Neuronal stem cell (in vitro differentiated cells): ENCODE measurements around the gene PLD6.
"Not testable (repeated sequence)": the region's sequence is repeated elsewhere in the genome, so short reads cannot be mapped to it uniquely, and the experiment has no call there.

Experiments
- DNase-seq: peaks from one replicate; pipeline ENCODE4 v3.0.0-alpha.2; 2013; ENCODE audit warnings: low spot score
- H2AFZ ChIP-seq: one replicate; pipeline ENCODE4 v1.6.1; 2013; ENCODE audit warnings: mild to moderate bottlenecking, low read length, inconsistent platforms
- H2AK5ac ChIP-seq: 2 replicates; pipeline ENCODE4 v1.6.1; 2013; ENCODE audit warnings: low read depth, mild to moderate bottlenecking, inconsistent platforms, low read length, moderate library complexity, mixed read lengths
- H2BK120ac ChIP-seq: 2 replicates; pipeline ENCODE4 v1.6.1; 2013; ENCODE audit warnings: low read depth, mild to moderate bottlenecking, inconsistent platforms, low read length, moderate library complexity, mixed read lengths
- H2BK12ac ChIP-seq: one replicate; pipeline ENCODE4 v1.6.1; 2013; ENCODE audit warnings: low read length, inconsistent platforms
- H2BK15ac ChIP-seq: 2 replicates; pipeline ENCODE4 v1.6.1; 2013; ENCODE audit warnings: mild to moderate bottlenecking, low read length, inconsistent platforms, mixed read lengths
- H2BK5ac ChIP-seq: one replicate; pipeline ENCODE4 v1.6.1; 2013; ENCODE audit warnings: inconsistent platforms, mild to moderate bottlenecking, low read length, moderate library complexity
- H3K14ac ChIP-seq: one replicate; pipeline ENCODE4 v1.6.1; 2013; ENCODE audit warnings: low read length, inconsistent platforms
- H3K18ac ChIP-seq: 2 replicates; pipeline ENCODE4 v1.6.1; 2013; ENCODE audit warnings: low read length, inconsistent platforms
- H3K23ac ChIP-seq: 2 replicates; pipeline ENCODE4 v1.6.1; 2013; ENCODE audit warnings: low read depth, mild to moderate bottlenecking, mixed read lengths, low read length, inconsistent platforms; ENCODE audit not compliant: poor library complexity
- H3K27ac ChIP-seq: replicated peaks from 3 replicates; pipeline ENCODE4 v1.5.1; 2013; ENCODE audit warnings: low read length, inconsistent platforms
- H3K27me3 ChIP-seq, 3 experiments: 2 replicates each; pipeline ENCODE4 v1.6.1; 2013; ENCODE audit warnings: low read length in 3 of 3, mild to moderate bottlenecking in 2 of 3, inconsistent platforms in 1 of 3, low read depth in 1 of 3, mixed read lengths in 1 of 3, moderate library complexity in 1 of 3; ENCODE audit not compliant: control insufficient read depth in 3 of 3, insufficient read depth in 3 of 3
- H3K36me3 ChIP-seq, 2 donors: replicated peaks in 1 of 2; 2 replicates each; pipeline ENCODE4 v1.6.1; 2013; ENCODE audit warnings: low read length in 2 of 2; ENCODE audit not compliant: control insufficient read depth in 2 of 2, insufficient read depth in 2 of 2
- H3K4ac ChIP-seq: 2 replicates; pipeline ENCODE4 v1.6.1; 2013; ENCODE audit warnings: inconsistent platforms, mild to moderate bottlenecking, low read length, moderate library complexity
- H3K4me1 ChIP-seq, 2 donors: 1 replicate in 1 of 2; 2 replicates in 1 of 2; pipeline ENCODE4 v1.6.1; 2013; ENCODE audit warnings: low read length in 2 of 2, low read depth in 1 of 2; ENCODE audit not compliant: control insufficient read depth in 2 of 2, insufficient read depth in 1 of 2
- H3K4me2 ChIP-seq: one replicate; pipeline ENCODE4 v1.6.1; 2013; ENCODE audit warnings: mild to moderate bottlenecking, low read length, inconsistent platforms; ENCODE audit not compliant: insufficient read depth, poor library complexity, severe bottlenecking
- H3K4me3 ChIP-seq, 2 donors: 2 replicates each; pipeline ENCODE4 v1.5.1; 2013; ENCODE audit warnings: low read length in 2 of 2, mild to moderate bottlenecking in 2 of 2, inconsistent platforms in 1 of 2, moderate library complexity in 1 of 2
- H3K79me1 ChIP-seq: one replicate; pipeline ENCODE4 v1.6.1; 2013; ENCODE audit warnings: low read depth, mild to moderate bottlenecking, inconsistent platforms, low read length, moderate library complexity
- H3K9ac ChIP-seq: one replicate; pipeline ENCODE4 v1.6.1; 2013; ENCODE audit warnings: mild to moderate bottlenecking, low read depth, low read length, inconsistent platforms; ENCODE audit not compliant: poor library complexity
- H3K9me3 ChIP-seq, 2 donors: replicated peaks in 1 of 2; 2 replicates each; pipeline versions ENCODE3 to v1.6.1; 2013; ENCODE audit warnings: low read length in 2 of 2, mild to moderate bottlenecking in 2 of 2, inconsistent platforms in 1 of 2, low read depth in 1 of 2, mixed read lengths in 1 of 2, moderate library complexity in 1 of 2; ENCODE audit not compliant: control insufficient read depth in 2 of 2, insufficient read depth in 1 of 2
- H4K8ac ChIP-seq: one replicate; pipeline ENCODE4 v1.6.1; 2013; ENCODE audit warnings: low read depth, mild to moderate bottlenecking, inconsistent platforms, low read length, moderate library complexity
- H4K91ac ChIP-seq: one replicate; pipeline ENCODE4 v1.6.1; 2013; ENCODE audit warnings: low read length, low read depth, mild to moderate bottlenecking, inconsistent platforms; ENCODE audit not compliant: poor library complexity
- WGBS, 2 donors: extraction: QIAGEN DNeasy Blood & Tissue Kit; methylation state at CpG; one replicate each; pipeline ENCODE4 v1.1.7; 2013; ENCODE audit warnings: missing lambda C conversion rate in 2 of 2, mixed read lengths in 1 of 2; ENCODE audit not compliant: insufficient read length in 2 of 2, insufficient replicate concordance in 1 of 2; ENCODE audit errors: extremely low coverage in 2 of 2; 5-methylcytosine and 5-hydroxymethylcytosine counted together

Gene PLD6

DNA sequence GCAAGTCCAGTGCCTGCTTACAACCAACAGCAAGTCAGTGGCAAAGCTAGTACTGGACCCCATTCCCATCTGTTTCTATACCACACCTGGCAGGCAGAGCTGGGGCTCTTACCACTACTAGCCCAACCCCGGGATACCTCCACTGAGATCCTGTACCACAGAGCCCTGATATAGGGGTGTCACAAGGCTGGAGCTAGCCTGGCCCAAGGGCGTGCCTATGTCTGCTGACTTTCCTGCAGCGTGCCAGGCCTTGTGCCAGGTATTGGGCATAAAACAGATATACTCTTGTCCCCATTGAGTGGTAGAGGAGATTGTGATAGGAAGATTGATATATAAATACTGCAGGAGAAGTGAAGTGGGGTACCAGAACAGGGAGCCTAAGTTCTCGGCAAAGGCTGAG lies 44.4 kb downstream of the PLD6 start:
- Histone ChIP-seq H2BK5ac (no peak overlapping the region), H3K4me1 (peaks cover 0 to 2% of the 10 kb centered on the region in 2 donors), H2AFZ (no peak overlapping the region), H4K91ac (no peak overlapping the region), H3K23ac (no peak overlapping the region), H3K4me3 (no peak overlapping the region), H4K8ac (no peak overlapping the region), H2BK120ac (no peak overlapping the region), H3K9me3 (peaks cover 0 to 2% of the 10 kb centered on the region in 2 donors), H2BK12ac (no peak overlapping the region), H2BK15ac (no peak overlapping the region), H3K27ac (no peak overlapping the region), H3K9ac (no peak overlapping the region), H3K79me1 (no peaks in the 10 kb centered on the region), H3K36me3 (peaks cover 50 to 91% of the 10 kb centered on the region in 2 donors), H3K4me2 (no peak overlapping the region), H2AK5ac (no peak overlapping the region), H3K18ac (no peak overlapping the region), H3K14ac (no peak overlapping the region), H3K4ac (no peak overlapping the region), H3K27me3 (no peaks in the 10 kb centered on the region)
- DNase-seq = no peak
- no CpG with 5 or more reads among the region's 4 CpGs for WGBS, 2 donors

DNA sequence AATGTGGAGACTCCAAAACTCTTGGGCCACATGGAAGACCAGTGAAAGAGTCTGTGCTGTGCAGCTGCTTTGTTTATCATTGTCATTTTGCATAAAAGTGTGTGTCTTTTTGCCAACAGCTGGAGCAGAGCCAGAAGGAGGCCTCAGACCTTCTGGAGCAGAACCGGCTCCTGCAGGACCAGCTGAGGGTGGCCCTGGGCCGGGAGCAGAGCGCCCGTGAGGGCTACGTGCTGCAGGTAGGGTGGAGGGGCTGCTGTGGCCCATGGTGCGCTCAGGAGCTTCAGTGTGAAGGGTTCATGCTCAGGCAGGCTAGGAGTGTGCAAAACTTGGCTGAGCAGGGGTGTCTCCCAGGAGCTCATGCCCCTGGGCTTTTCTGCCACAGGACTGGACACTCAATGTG lies 45.0 kb downstream of the PLD6 start:
- Histone ChIP-seq H3K4ac (no peak overlapping the region), H3K4me2 (no peak overlapping the region), H2AFZ (no peak overlapping the region), H2AK5ac (no peak overlapping the region), H3K14ac (no peak overlapping the region), H3K27ac (no peak overlapping the region), H3K9me3 (peaks cover 0 to 2% of the 10 kb centered on the region in 2 donors), H4K8ac (no peak overlapping the region), H3K18ac (no peak overlapping the region), H3K36me3 (peaks cover 49 to 91% of the 10 kb centered on the region in 2 donors), H4K91ac (no peak overlapping the region), H3K4me1 (peaks cover 0 to 2% of the 10 kb centered on the region in 2 donors), H3K79me1 (no peaks in the 10 kb centered on the region), H3K27me3 (no peaks in the 10 kb centered on the region), H2BK15ac (no peak overlapping the region), H3K23ac (no peak overlapping the region), H2BK120ac (no peak overlapping the region), H3K4me3 (no peak overlapping the region), H3K9ac (no peak overlapping the region), H2BK5ac (no peak overlapping the region), H2BK12ac (no peak overlapping the region)
- no CpG with 5 or more reads among the region's 6 CpGs for WGBS, 2 donors
- no peak for DNase-seq

DNA sequence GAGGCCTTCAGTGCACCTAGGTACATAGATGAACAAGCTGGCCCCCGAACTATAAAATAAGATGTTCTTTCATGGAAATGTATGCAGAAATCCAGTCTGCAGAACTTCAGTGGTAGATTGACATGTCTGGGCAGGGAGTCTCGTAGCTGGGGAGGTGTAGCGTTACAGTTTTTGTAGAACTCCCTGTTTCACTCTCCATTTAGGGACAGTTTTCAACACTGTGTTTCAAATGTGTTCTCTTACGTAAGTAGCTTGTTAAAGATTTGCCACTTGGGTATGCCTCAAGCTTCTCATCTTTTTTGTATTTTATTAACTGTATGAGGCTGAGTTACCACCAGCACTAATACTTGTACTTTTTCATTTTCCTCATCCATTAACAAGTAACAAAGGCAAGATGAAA lies 46.6 kb downstream of the PLD6 start:
- no peak overlapping the region for H3K18ac ChIP-seq
- DNase-seq = no peak
- WGBS, 2 donors = no CpG with 5 or more reads among the region's 4 CpGs
- no peak overlapping the region for H3K23ac ChIP-seq
- H3K27me3 ChIP-seq = no peaks in the 10 kb centered on the region
- H3K14ac ChIP-seq = no peak overlapping the region
- H3K9me3 ChIP-seq = peaks cover 0 to under 1% of the 10 kb centered on the region in 2 donors
- no peak overlapping the region for H2BK12ac ChIP-seq
- no peak overlapping the region for H2BK15ac ChIP-seq
- H3K4me1 ChIP-seq = peaks cover 0 to 4% of the 10 kb centered on the region in 2 donors
- H3K79me1 ChIP-seq = no peaks in the 10 kb centered on the region
- H3K4me2 ChIP-seq = no peak overlapping the region
- H3K27ac ChIP-seq = no peak overlapping the region
- no peak overlapping the region for H2AFZ ChIP-seq
- no peak overlapping the region for H2AK5ac ChIP-seq
- no peak overlapping the region for H4K8ac ChIP-seq
- H3K36me3 ChIP-seq = peaks cover 45 to 91% of the 10 kb centered on the region in 2 donors
- H3K4me3 ChIP-seq = no peak overlapping the region
- no peak overlapping the region for H2BK5ac ChIP-seq
- no peak overlapping the region for H3K9ac ChIP-seq
- no peak overlapping the region for H2BK120ac ChIP-seq
- H4K91ac ChIP-seq = no peak overlapping the region
- H3K4ac ChIP-seq = no peak overlapping the region

DNA sequence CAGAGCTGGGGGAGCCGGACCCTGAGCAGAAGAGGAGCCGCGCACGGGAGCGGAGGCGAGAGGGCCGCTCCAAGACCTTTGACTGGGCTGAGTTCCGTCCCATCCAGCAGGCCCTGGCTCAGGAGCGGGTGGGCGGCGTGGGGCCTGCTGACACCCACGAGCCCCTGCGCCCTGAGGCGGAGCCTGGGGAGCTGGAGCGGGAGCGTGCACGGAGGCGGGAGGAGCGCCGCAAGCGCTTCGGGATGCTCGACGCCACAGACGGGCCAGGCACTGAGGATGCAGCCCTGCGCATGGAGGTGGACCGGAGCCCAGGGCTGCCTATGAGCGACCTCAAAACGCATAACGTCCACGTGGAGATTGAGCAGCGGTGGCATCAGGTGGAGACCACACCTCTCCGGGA lies 47.6 kb downstream of the PLD6 start:
- peaks cover 51 to 91% of the 10 kb centered on the region in 2 donors for H3K36me3 ChIP-seq
- not testable (repeated sequence) for H4K91ac ChIP-seq, H3K4me3 ChIP-seq, H3K27me3 ChIP-seq, H2AK5ac ChIP-seq, H3K4me2 ChIP-seq, H3K27ac ChIP-seq, H2AFZ ChIP-seq, H2BK15ac ChIP-seq, H4K8ac ChIP-seq, H3K9me3 ChIP-seq, H3K9ac ChIP-seq, H3K4ac ChIP-seq, H3K23ac ChIP-seq, DNase-seq, H2BK120ac ChIP-seq, H3K18ac ChIP-seq, H2BK12ac ChIP-seq, H3K4me1 ChIP-seq, H2BK5ac ChIP-seq, H3K79me1 ChIP-seq, H3K14ac ChIP-seq
- WGBS, 2 donors = no CpG with 5 or more reads among the region's 33 CpGs
